ENCODE measurements around the gene PSMG3. TPM values are rescaled to one million over a fixed set of nuclear protein-coding genes. Genes with fewer than 3 reads are reported as not detected.

PSMG3 gene
- total and polyA plus RNA-seq, 2 donors: 56.0 to 85.2 TPM

DNA sequence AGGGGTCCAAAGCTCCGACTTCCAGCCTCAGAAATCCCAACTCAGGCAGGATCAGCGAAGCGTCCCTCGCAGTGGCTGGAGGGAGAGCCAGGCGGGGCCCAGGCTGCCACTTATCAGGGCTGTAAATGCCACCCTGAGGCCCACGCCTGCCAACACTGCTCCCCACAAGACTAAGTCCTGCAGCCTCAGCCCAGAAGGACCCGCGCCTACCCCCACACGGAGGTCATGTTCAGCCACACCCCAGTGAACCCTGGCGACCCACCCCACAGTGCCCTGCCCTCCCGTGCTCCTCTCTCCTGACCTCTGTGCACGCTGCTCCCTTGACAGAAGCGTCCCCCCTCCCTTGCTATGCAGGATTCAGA lies 3.2 kb downstream of the PSMG3 start:
- H3K27me3 ChIP-seq (ENCODE audit: control insufficient read depth in 2 of 2, insufficient read depth in 1 of 2, low read length in 1 of 2): peaks cover 0 to 5% of the 10 kb centered on the region in 2 donors
- H3K4me3 ChIP-seq (ENCODE audit: low read length in 2 of 2): no peak overlapping the region
- no peak overlapping the region for H3K27ac ChIP-seq (ENCODE audit: low read depth in 1 of 2, low read length in 1 of 2)
- no peak for DNase-seq (ENCODE audit: low read depth in 6 of 9, low spot score in 9 of 9)
- no peaks in the 10 kb centered on the region for H3K9me3 ChIP-seq (ENCODE audit: control insufficient read depth in 2 of 2, insufficient read depth in 1 of 2, low read length in 1 of 2)
- peaks cover 19 to 21% of the 10 kb centered on the region in 2 donors for H3K36me3 ChIP-seq (ENCODE audit: control insufficient read depth in 2 of 2, insufficient read depth in 2 of 2, low read length in 1 of 2)
- WGBS: 95% methylated on average over 13 of the region's 13 CpGs
- H3K4me1 ChIP-seq (ENCODE audit: control insufficient read depth in 2 of 2, insufficient read depth in 2 of 2, low read length in 2 of 2): peaks cover 6 to 34% of the 10 kb centered on the region in 2 donors

- H3K4me1 ChIP-seq (ENCODE audit: control insufficient read depth in 2 of 2, insufficient read depth in 2 of 2, low read length in 2 of 2): peaks cover 2 to 28% of the 10 kb centered on the region in 2 donors
- H3K27ac ChIP-seq (ENCODE audit: low read depth in 1 of 2, low read length in 1 of 2): no peak overlapping the region
- no peak for DNase-seq (ENCODE audit: low read depth in 6 of 9, low spot score in 9 of 9)
- H3K9me3 ChIP-seq (ENCODE audit: control insufficient read depth in 2 of 2, insufficient read depth in 1 of 2, low read length in 1 of 2): no peaks in the 10 kb centered on the region
- WGBS: 87% methylated on average over 23 of the region's 23 CpGs
- peaks cover 0 to 5% of the 10 kb centered on the region in 2 donors for H3K27me3 ChIP-seq (ENCODE audit: control insufficient read depth in 2 of 2, insufficient read depth in 1 of 2, low read length in 1 of 2)
- peaks cover 19 to 21% of the 10 kb centered on the region in 2 donors for H3K36me3 ChIP-seq (ENCODE audit: control insufficient read depth in 2 of 2, insufficient read depth in 2 of 2, low read length in 1 of 2)
- H3K4me3 ChIP-seq (ENCODE audit: low read length in 2 of 2): no peak overlapping the region
Measured at GRCh38 chr7:1564603-1565022, 5.2 kb downstream of the PSMG3 start.

- Histone ChIP-seq H3K36me3 (ENCODE audit: control insufficient read depth in 2 of 2, insufficient read depth in 2 of 2, low read length in 1 of 2) (peaks cover 19 to 21% of the 10 kb centered on the region in 2 donors), H3K4me1 (ENCODE audit: control insufficient read depth in 2 of 2, insufficient read depth in 2 of 2, low read length in 2 of 2) (peaks cover 2 to 24% of the 10 kb centered on the region in 2 donors), H3K9me3 (ENCODE audit: control insufficient read depth in 2 of 2, insufficient read depth in 1 of 2, low read length in 1 of 2) (no peaks in the 10 kb centered on the region), H3K27me3 (ENCODE audit: control insufficient read depth in 2 of 2, insufficient read depth in 1 of 2, low read length in 1 of 2) (peaks cover 0 to 5% of the 10 kb centered on the region in 2 donors), H3K4me3 (ENCODE audit: low read length in 2 of 2) (no peak overlapping the region), H3K27ac (ENCODE audit: low read depth in 1 of 2, low read length in 1 of 2) (no peak overlapping the region)
- DNase-seq (ENCODE audit: low read depth in 6 of 9, low spot score in 9 of 9): no peak
- 78% methylated on average over 15 of the region's 15 CpGs for WGBS
Measured at GRCh38 chr7:1563981-1564602, 5.7 kb downstream of the PSMG3 start.

- Histone ChIP-seq H3K4me3 (ENCODE audit: low read length in 2 of 2) (no peak overlapping the region), H3K4me1 (ENCODE audit: control insufficient read depth in 2 of 2, insufficient read depth in 2 of 2, low read length in 2 of 2) (peaks cover 0 to 15% of the 10 kb centered on the region in 2 donors), H3K27me3 (ENCODE audit: control insufficient read depth in 2 of 2, insufficient read depth in 1 of 2, low read length in 1 of 2) (peaks cover 0 to 5% of the 10 kb centered on the region in 2 donors), H3K27ac (ENCODE audit: low read depth in 1 of 2, low read length in 1 of 2) (no peak overlapping the region), H3K9me3 (ENCODE audit: control insufficient read depth in 2 of 2, insufficient read depth in 1 of 2, low read length in 1 of 2) (no peaks in the 10 kb centered on the region), H3K36me3 (ENCODE audit: control insufficient read depth in 2 of 2, insufficient read depth in 2 of 2, low read length in 1 of 2) (peaks cover 13 to 15% of the 10 kb centered on the region in 2 donors)
- WGBS: 93% methylated on average over 18 of the region's 18 CpGs
- no peak for DNase-seq (ENCODE audit: low read depth in 6 of 9, low spot score in 9 of 9)
Measured at GRCh38 chr7:1562597-1563051, 7.2 kb downstream of the PSMG3 start.

DNA sequence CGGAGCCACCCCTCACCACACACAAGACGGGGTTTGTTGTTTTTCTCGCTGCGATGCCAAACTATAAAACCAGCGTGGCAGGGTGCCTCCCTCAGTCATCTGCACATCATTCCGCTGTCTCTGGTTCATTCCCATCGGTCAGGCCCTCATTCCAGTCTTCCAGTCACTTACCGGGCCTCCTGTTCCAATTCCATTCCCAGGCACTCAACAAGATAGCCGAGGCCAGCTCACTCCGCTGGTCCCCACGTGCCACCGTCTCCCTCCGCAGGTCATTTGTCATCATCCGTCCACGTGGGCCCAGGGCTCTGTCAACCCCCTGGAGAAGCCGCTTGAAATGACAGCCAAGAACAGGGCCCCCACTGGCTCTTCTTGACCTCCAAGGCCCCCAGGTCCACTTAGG lies 7.7 kb downstream of the PSMG3 start:
- DNase-seq (ENCODE audit: low read depth in 6 of 9, low spot score in 9 of 9): no peak
- 95% methylated on average over 16 of the region's 16 CpGs for WGBS
- peaks cover 0 to 12% of the 10 kb centered on the region in 2 donors for H3K4me1 ChIP-seq (ENCODE audit: control insufficient read depth in 2 of 2, insufficient read depth in 2 of 2, low read length in 2 of 2)
- no peak overlapping the region for H3K4me3 ChIP-seq (ENCODE audit: low read length in 2 of 2)
- H3K36me3 ChIP-seq (ENCODE audit: control insufficient read depth in 2 of 2, insufficient read depth in 2 of 2, low read length in 1 of 2): peaks cover 8 to 10% of the 10 kb centered on the region in 2 donors
- peaks cover 0 to 5% of the 10 kb centered on the region in 2 donors for H3K27me3 ChIP-seq (ENCODE audit: control insufficient read depth in 2 of 2, insufficient read depth in 1 of 2, low read length in 1 of 2)
- H3K27ac ChIP-seq (ENCODE audit: low read depth in 1 of 2, low read length in 1 of 2): no peak overlapping the region
- H3K9me3 ChIP-seq (ENCODE audit: control insufficient read depth in 2 of 2, insufficient read depth in 1 of 2, low read length in 1 of 2): peaks cover 0 to under 1% of the 10 kb centered on the region in 2 donors

- Histone ChIP-seq H3K36me3 (ENCODE audit: control insufficient read depth in 2 of 2, insufficient read depth in 2 of 2, low read length in 1 of 2) (peaks cover 0 to 5% of the 10 kb centered on the region in 2 donors), H3K9me3 (ENCODE audit: control insufficient read depth in 2 of 2, insufficient read depth in 1 of 2, low read length in 1 of 2) (peaks cover 0 to 4% of the 10 kb centered on the region in 2 donors), H3K4me1 (ENCODE audit: control insufficient read depth in 2 of 2, insufficient read depth in 2 of 2, low read length in 2 of 2) (peaks cover 2 to 17% of the 10 kb centered on the region in 2 donors), H3K27ac (ENCODE audit: low read depth in 1 of 2, low read length in 1 of 2) (no peak overlapping the region), H3K4me3 (ENCODE audit: low read length in 2 of 2) (no peak overlapping the region), H3K27me3 (ENCODE audit: control insufficient read depth in 2 of 2, insufficient read depth in 1 of 2, low read length in 1 of 2) (peaks cover 0 to 5% of the 10 kb centered on the region in 2 donors)
- 96% methylated on average over 34 of the region's 34 CpGs for WGBS
- no peak for DNase-seq (ENCODE audit: low read depth in 6 of 9, low spot score in 9 of 9)
Measured at GRCh38 chr7:1561036-1561940, 8.5 kb downstream of the PSMG3 start.

- no peak overlapping the region for H3K27ac ChIP-seq (ENCODE audit: low read depth in 1 of 2, low read length in 1 of 2)
- H3K4me1 ChIP-seq (ENCODE audit: control insufficient read depth in 2 of 2, insufficient read depth in 2 of 2, low read length in 2 of 2): peaks cover 8 to 24% of the 10 kb centered on the region in 2 donors
- DNase-seq (ENCODE audit: low read depth in 6 of 9, low spot score in 9 of 9): no peak
- H3K9me3 ChIP-seq (ENCODE audit: control insufficient read depth in 2 of 2, insufficient read depth in 1 of 2, low read length in 1 of 2): peaks cover 0 to 4% of the 10 kb centered on the region in 2 donors
- no peak overlapping the region for H3K4me3 ChIP-seq (ENCODE audit: low read length in 2 of 2)
- H3K36me3 ChIP-seq (ENCODE audit: control insufficient read depth in 2 of 2, insufficient read depth in 2 of 2, low read length in 1 of 2): peaks cover 0 to 5% of the 10 kb centered on the region in 2 donors
- H3K27me3 ChIP-seq (ENCODE audit: control insufficient read depth in 2 of 2, insufficient read depth in 1 of 2, low read length in 1 of 2): peaks cover 0 to 5% of the 10 kb centered on the region in 2 donors
- 94% methylated on average over 13 of the region's 13 CpGs for WGBS
Measured at GRCh38 chr7:1560620-1561031, 9.2 kb downstream of the PSMG3 start.

DNA sequence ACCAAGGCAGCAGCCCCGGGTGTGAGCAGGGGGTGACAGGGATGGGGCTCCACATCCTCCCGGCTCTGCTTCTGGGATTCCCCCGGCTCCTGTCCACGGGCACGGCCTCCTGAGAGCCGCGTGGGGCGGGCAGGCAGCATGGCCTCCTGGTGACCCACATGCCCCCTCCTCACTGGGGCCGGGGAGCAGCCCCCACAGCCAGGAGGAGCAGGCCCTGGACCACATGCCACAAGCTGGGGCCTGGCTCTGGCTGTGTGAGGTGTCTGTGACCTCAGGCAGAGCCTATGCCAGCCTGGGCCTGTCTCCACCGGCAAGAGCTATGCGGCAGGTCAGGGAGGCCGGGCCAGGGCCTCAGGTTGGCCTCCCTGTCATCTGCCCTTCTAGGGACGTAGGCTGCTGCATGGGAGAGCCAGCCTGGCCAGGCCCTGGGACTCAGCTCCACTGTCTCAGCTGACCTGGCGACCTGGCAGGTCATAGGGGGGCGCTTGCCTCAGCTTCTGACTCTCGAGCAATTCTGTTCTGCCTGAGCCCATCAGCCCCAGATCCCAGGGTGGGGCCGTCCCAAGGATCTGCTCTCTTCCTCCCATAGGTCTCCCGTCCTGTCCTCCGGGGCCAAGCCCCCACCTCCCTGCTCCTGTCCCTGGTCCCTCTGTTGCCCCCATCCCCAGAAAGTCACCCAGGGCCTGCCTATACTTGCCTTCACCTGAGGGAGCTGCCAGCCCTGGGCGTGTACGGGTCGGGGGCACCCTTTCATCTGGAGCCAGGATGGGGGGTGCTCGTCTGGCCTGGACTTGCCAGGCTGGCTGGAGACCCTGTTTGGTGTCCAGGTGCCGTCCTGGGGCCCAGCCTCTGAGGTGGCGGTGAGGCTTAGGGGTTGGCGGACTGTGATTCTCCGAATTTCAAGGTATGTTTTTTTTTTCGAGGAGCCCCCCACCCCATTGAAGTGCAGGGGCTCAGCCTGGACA lies 9.9 kb downstream of the PSMG3 start:
- H3K9me3 ChIP-seq (ENCODE audit: control insufficient read depth in 2 of 2, insufficient read depth in 1 of 2, low read length in 1 of 2): peaks cover 0 to 4% of the 10 kb centered on the region in 2 donors
- 94% methylated on average over 28 of the region's 28 CpGs for WGBS
- no peak overlapping the region for H3K4me3 ChIP-seq (ENCODE audit: low read length in 2 of 2)
- no peak overlapping the region for H3K27ac ChIP-seq (ENCODE audit: low read depth in 1 of 2, low read length in 1 of 2)
- no peak for DNase-seq (ENCODE audit: low read depth in 6 of 9, low spot score in 9 of 9)
- peaks cover 0 to 5% of the 10 kb centered on the region in 2 donors for H3K27me3 ChIP-seq (ENCODE audit: control insufficient read depth in 2 of 2, insufficient read depth in 1 of 2, low read length in 1 of 2)
- peaks cover 13 to 31% of the 10 kb centered on the region in 2 donors for H3K4me1 ChIP-seq (ENCODE audit: control insufficient read depth in 2 of 2, insufficient read depth in 2 of 2, low read length in 2 of 2)
- no peaks in the 10 kb centered on the region for H3K36me3 ChIP-seq (ENCODE audit: control insufficient read depth in 2 of 2, insufficient read depth in 2 of 2, low read length in 1 of 2)
